ENCODE data around the gene CNDP2.
"Not testable (repeated sequence)": the region's sequence is repeated elsewhere in the genome, so short reads cannot be mapped to it uniquely, and the experiment has no call there.

The CNDP2 gene

GRCh38 chr18:74541703-74542555 is 45.8 kb downstream of the CNDP2 start:
- no peak for DNase-seq

- DNase-seq: no peak
These were observed 48.7 kb downstream of the CNDP2 start for GRCh38 chr18:74544898-74545297.

- no peak for DNase-seq
These were observed 49.8 kb downstream of the CNDP2 start for GRCh38 chr18:74546007-74546406.

DNA sequence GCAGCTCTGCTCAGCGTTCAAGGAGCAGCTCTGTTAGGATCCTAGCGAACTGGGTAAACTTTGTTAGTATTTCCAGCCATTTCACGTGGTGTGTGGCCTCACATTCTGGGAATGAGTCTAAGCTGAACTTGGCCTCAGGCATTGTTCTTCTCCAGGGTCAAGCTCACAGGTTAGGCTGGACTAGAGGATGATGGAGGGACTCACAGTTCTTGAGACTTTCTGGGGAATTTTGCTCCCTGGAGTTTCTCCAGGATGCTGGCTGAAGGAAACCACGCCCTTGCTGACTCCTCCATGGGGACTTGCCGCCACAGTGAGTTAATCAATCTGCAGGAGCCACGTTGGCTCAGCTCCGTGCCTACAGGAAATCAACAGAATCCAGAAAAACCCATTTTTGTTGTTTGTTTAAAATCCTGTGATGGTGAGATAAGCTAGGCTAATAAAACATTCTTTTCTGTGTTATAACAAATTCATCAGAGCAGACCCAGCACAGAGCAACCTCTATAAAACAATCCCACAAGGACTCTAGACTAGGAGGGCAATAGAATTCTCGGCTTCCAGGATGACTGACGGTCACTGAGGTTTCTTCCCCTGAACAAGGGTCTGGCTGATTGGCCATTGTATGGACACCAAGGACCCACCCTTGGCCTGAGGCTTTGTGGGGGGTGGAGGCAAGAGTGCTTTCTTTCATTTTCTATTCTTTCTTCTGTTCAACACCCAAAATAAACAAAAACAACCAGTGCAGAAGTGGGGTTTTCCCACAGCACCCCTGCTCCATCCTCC is 50.8 kb downstream of the CNDP2 start:
- no peak for DNase-seq

DNA sequence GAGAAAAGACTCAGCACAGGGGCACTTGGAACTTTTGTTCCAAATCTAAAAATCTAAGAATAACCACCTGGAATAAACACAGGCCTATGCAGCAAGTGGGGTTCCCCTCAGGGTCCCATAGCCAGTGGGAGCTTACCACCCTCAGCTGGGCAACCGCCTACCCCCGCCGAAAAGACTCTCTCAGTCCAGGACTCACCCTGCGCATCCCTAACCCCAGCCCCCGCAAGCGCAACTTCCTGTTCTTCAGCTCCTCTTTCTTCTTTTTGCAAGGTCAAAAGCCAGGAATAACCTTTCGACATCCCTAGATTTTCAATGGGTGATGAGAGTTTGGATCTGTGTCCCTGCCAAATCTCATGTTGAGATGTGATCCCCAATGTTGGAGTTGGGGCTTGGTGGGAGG is 51.7 kb downstream of the CNDP2 start:
- no peak for DNase-seq

GRCh38 chr18:74549591-74550104 is 53.5 kb downstream of the CNDP2 start:
- DNase-seq: no peak

- DNase-seq: no peak
These were observed 54.7 kb downstream of the CNDP2 start for GRCh38 chr18:74550886-74551285.

- no peak for DNase-seq
These were observed 55.3 kb downstream of the CNDP2 start for GRCh38 chr18:74551452-74551851.

GRCh38 chr18:74551936-74552555 is 55.9 kb downstream of the CNDP2 start:
- DNase-seq: peak; percentile 71

- no peak for DNase-seq
These were observed 60.0 kb downstream of the CNDP2 start for GRCh38 chr18:74556126-74556525.

- DNase-seq: no peak
These were observed 61.9 kb downstream of the CNDP2 start for GRCh38 chr18:74558096-74558495.

- DNase-seq: no peak
These were observed 66.1 kb downstream of the CNDP2 start for GRCh38 chr18:74562131-74562730.

- no peak for DNase-seq
These were observed 66.6 kb downstream of the CNDP2 start for GRCh38 chr18:74562775-74563174.

- DNase-seq: no peak
These were observed 67.8 kb downstream of the CNDP2 start for GRCh38 chr18:74563999-74564398.

- not testable (repeated sequence) for DNase-seq
These were observed 69.0 kb downstream of the CNDP2 start for GRCh38 chr18:74565164-74565563.

GRCh38 chr18:74565993-74566392 is 69.8 kb downstream of the CNDP2 start:
- DNase-seq: not testable (repeated sequence)

DNA sequence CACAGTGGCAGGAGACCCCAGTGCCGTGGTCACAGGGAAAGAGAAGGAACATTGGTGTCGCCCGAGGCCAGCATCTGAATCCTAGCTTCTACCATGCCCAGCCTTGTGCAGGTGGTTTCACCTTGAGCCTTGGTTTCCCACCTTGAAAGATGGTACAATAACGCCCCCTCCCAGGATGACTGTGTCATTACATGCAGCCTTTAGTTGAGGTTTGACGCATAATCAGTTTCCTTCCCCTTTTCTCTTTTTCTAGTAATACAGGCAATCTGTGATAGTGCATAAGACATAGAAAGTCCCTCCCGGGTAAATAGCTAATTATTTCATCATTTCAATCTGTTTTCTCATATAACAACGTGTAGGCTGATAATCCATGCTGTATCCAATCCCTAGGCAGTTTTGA is 71.7 kb downstream of the CNDP2 start:
- DNase-seq: no peak

- no peak for DNase-seq
These were observed 73.2 kb downstream of the CNDP2 start for GRCh38 chr18:74569401-74569800.

GRCh38 chr18:74570266-74570665 is 74.1 kb downstream of the CNDP2 start:
- no peak for DNase-seq

GRCh38 chr18:74571895-74572680 is 75.9 kb downstream of the CNDP2 start:
- no peak for DNase-seq

- DNase-seq: no peak
These were observed 76.9 kb downstream of the CNDP2 start for GRCh38 chr18:74573053-74573452.

All from NCI-H2029 treated with DMSO at 0.1 percent for 48 hours (cell line).